Measurements from ENCODE around the gene LKAAEAR1.
"Not testable (repeated sequence)": the region's sequence is repeated elsewhere in the genome, so short reads cannot be mapped to it uniquely, and the experiment has no call there.

Gene LKAAEAR1

DNA sequence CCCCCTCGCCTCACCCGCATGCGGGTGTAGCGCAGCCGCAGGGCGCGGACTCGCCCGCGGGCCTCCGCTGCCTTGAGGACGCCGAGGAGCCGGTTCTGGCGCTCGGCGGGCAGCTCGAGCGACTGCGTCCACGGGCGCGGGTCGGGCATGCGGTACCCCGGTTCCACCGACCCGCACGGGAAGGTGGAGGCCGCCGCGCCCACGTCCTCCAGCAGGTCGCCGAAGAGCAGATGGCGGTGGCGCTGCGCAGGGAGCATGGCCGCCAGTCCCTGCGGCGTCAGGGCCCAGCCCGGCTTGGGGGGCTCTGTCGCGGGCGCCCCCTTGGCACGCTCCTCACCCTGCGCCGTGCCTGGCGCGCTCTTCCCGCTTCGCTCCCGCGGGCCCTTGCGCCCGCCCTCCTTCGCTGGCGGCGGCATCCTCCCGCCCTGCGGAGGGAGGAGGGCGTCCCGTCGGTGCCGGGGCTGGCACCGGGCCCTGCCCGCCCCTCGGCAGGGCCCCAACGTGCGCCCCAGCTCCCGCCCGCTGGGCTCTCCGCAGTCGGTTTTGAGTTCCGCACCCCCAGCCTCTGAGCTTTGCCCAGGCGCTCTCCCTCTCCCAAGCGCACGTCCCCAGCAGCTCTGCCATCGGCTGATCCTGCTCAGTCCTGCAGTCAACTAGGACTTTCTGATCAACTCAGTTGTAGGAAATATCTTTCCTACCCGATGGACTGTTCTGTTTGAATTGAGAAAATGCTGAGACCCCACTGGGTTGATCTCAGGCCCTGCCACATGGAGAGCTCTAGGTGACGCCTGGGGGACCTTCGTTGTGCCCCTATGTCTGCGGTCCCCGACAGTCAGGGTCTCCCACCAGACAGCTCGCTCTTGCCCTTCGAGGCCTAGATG lies at the start of gene LKAAEAR1:
Gene LKAAEAR1 (minus strand): TSS at position 595 of the 881 bp plus-strand sequence. CDS start 179 bp downstream, at position 416.
- no peak for DNase-seq

- DNase-seq: no peak
Measured at GRCh38 chr20:64131406-64131805, 47.2 kb upstream of the LKAAEAR1 start.

DNA sequence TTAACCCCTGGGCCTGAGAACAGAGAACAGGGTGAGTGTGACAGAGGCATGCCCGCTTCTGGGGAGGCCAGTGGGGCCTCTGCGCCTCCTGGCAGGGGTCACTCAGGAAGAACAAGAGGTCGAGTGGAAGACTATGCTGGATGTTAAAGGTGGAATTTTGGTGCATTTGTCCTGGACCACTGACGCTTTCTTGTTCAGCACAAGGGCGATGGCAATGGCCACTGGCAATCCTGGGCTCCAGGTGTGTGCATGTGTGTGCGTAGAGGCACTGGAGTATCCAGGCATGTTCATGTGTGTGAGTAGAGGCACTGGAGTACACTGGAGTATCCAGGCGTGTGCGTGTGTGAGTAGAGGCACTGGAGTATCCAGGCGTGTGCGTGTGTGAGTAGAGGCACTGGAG lies 46.7 kb upstream of the LKAAEAR1 start:
- no peak for DNase-seq

- no peak for DNase-seq
Measured at GRCh38 chr20:64130271-64130670, 46.1 kb upstream of the LKAAEAR1 start.

DNA sequence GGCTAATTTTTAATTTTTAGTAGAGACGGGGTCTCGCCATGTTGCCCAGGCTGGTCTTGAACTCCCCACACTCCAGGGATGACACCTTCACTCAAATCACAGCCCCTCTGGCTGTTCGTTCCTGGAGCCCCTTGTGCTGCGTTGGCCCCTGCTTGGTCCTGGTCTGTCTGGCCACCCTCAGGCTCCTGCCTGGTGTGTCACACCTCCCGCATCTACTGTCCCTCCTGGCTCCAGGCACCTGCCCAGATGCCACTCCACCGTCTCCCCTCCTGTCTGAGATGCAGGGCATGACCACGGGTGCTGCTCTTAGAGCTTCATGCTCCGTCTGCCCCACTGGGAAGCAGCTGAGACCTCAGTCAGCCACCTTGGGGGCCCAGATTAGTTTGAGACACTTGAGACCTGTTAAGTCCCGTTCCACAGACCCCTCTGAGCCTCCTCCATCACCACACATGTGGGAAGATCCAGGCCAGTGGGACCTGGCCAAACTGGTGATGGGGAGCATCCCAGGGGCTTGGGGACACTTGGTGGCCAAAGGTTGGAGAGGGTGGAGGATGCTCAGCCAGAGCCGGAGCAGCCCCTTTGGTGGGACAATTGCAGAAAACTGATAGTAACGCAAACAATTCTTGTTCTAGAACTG lies 45.1 kb upstream of the LKAAEAR1 start:
- DNase-seq: no peak

DNA sequence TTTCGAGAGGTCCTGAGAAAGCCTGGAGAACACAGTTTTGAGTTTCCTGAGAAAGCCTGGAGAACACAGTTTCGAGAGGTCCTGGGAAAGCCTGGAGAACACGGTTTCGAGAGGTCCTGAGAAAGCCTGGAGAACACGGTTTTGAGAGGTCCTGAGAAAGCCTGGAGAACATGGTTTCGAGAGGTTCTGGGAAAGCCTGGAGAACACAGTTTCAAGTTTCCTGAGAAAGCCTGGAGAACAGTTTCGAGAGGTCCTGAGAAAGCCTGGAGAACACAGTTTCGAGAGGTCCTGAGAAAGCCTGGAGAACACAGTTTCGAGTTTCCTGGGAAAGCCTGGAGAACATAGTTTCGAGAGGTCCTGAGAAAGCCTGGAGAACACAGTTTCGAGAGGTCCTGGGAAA lies 39.3 kb upstream of the LKAAEAR1 start:
- not testable (repeated sequence) for DNase-seq

DNA sequence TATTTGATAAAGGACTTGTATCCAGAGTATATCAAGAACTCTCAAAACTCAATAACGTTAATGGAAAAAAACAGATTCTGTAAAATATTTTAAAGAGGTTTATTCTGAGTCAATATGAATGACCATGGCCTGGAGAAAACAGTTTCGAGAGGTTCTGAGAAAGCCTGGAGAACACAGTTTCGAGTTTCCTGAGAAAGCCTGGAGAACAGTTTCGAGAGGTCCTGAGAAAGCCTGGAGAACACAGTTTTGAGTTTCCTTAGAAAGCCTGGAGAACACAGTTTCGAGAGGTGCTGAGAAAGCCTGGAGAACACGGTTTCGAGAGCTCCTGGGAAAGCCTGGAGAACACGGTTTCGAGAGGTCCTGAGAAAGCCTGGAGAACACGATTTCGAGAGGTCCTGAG lies 38.7 kb upstream of the LKAAEAR1 start:
- DNase-seq: not testable (repeated sequence)

DNA sequence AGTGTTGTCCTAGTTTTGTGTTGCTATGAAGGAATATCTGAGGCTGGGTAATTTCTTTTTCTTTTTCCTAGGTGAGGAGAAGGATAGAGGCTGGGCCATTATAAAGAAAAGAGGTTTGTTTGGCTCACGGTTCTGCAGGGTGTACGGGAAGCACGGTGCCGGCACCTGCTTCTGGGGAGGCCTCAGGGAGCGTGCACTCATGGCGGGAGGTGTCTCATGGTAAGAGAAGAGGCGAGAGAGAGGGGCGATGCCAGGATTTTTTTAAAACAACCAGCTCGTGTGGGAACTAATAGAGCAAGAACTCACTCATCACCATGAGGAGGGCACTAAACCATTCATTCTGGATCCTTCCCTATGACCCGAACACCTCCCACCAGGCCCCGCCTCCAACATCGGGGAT lies 37.4 kb upstream of the LKAAEAR1 start:
- DNase-seq: no peak

GRCh38 chr20:64119681-64120341 lies 35.6 kb upstream of the LKAAEAR1 start:
- no peak for DNase-seq

- no peak for DNase-seq
Measured at GRCh38 chr20:64119301-64119680, 35.1 kb upstream of the LKAAEAR1 start.

GRCh38 chr20:64117432-64117777 lies 33.2 kb upstream of the LKAAEAR1 start:
- not testable (repeated sequence) for DNase-seq

DNA sequence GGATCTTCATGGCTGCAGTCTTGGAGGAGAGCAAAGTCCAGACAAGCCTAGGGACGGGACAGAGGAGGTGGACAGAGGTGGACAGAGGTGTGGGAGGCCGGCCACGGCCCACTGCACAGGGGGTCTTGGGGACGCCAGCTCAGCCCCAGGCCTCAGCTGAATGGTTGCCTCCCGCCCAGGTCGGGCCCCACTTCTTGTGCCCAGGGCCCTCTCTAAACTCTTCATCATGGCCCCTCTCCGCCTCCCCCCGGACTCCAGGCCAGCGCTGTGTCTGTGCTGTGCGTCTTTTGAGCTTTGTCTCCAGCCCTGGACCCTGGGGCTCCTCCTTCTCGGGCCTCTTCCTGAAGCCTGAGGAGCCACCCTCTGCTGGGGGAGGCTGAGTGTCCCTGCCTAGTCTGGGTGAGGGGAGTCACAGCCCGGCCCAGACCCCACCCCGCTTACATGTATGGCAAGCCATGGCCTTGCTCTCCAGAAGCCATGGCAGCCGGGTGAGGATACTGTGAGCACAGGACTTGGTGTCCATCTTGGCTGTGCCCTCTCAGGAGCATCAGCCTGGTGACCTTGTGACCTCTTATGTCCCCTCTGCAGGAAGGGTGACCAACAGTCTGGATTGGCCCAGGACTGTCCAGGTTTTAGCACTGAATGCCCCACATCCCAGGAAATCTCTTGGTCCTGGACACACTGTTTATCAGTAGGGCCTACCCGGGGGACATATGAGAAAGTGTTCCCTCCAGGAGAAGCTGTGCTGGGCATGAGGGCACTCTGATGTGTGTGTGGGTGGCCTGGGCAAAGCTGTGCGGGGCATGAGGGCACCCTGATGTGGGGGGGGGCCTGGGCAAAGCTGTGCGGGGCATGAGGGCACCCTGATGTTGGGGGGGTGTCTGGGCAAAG lies 32.6 kb upstream of the LKAAEAR1 start:
- DNase-seq: peak; percentile 17

DNA sequence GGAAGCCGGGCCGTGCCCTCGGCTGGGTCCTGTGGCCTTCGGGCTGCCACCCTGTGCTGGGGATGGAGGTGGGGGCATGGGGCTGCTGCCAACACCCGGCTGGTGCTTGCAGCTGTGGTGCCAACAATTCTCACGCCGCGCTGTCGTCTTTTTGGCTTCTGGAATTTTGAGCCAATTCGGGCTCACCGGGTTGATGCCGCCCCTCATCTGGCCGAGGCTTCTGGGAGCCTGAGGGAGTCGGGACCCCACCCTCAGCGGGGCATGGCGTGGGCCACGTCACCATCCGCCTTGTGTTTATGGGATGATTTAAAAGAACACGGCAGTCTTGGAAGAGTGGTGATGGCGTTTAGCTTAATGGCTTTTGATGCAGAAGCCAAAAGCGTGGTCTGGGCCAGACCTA lies 31.8 kb upstream of the LKAAEAR1 start:
- no peak for DNase-seq

- DNase-seq: peak; percentile 22
Measured at GRCh38 chr20:64115171-64115911, 31.1 kb upstream of the LKAAEAR1 start.

DNA sequence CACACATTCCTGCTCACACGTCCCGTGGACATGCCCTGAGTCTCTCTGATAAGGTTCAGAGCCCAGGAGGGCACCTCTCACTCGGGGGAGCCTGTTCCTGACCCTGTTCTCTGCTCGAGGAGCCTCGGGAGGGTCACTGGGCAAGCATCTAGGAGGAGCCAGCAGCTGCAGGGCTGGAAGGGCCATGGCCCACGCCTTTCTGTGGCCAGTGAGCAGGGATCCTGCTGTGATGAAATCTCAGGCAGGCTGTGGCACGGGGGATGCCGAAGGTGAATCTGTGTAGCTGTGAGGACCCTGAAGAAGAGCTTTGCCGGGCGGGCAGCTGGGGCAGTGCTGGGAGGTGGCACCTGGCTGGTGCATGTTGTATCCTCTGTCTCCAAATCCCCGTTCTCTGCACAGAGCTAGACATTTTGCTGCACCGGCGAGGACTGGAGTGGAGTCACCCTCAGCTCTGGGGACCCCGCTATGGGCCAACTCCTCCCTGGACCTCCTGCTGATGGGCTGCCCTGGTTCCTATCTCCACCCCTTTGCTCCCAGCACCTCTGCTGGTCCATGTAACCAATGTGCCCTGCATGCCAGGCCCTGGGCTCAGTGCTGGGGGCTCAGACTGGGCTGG lies 30.3 kb upstream of the LKAAEAR1 start:
- no peak for DNase-seq

- DNase-seq: peak; percentile 20
Measured at GRCh38 chr20:64113796-64114355, 29.7 kb upstream of the LKAAEAR1 start.

DNA sequence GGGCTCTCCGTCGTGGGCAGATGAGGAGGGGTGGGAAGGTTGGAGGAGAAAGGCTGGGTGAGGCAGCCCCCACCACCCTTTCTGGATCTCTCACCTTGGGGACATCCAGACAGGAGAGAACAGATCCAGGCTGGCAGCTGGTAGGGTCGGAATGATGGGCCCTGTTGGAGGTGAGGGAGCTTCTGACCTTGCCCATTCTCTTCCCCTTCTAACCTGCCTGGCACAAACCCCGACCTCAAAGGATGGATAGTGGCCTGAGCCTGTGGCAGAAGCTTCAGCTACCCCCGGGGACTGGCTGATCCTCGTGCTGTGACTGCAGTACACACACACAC lies 29.2 kb upstream of the LKAAEAR1 start:
- DNase-seq: no peak

DNA sequence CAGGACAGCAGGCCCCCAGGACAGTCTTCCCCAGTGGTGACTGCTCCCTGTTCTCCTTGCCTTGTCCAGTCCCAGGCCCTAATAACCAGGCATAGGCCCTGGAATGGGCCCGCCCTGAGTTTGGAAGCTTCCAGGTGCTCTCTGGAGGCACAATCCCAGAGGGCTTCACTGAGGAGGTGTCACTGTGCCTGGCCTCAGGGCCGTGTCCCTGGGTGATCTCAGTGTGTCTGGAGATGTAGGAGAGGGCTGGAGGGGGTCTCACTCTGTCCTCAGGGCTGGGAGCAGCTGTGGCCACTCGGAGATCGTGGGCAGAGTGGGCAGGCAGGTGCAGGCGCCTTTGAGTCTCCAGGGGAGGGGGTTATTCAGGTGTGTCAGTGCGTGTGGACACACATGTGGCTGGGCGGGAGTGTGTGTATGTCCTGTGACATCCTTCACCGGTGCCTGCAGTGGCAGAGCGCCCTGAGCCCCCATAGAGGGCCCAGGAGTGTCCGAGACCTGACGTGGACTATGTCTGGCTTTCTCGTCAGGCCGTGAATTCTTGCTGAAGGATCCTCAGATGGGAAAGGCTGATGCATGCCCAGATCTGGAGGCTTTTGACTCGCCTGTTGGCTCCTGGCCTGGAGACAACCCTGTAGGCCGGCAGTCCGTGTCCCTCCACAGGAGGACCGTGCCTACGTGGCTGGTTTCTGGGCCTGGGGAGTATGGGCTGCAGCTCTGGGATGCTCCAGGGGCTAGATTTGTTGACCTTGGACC lies 28.7 kb upstream of the LKAAEAR1 start:
- DNase-seq: peak; percentile 16

DNA sequence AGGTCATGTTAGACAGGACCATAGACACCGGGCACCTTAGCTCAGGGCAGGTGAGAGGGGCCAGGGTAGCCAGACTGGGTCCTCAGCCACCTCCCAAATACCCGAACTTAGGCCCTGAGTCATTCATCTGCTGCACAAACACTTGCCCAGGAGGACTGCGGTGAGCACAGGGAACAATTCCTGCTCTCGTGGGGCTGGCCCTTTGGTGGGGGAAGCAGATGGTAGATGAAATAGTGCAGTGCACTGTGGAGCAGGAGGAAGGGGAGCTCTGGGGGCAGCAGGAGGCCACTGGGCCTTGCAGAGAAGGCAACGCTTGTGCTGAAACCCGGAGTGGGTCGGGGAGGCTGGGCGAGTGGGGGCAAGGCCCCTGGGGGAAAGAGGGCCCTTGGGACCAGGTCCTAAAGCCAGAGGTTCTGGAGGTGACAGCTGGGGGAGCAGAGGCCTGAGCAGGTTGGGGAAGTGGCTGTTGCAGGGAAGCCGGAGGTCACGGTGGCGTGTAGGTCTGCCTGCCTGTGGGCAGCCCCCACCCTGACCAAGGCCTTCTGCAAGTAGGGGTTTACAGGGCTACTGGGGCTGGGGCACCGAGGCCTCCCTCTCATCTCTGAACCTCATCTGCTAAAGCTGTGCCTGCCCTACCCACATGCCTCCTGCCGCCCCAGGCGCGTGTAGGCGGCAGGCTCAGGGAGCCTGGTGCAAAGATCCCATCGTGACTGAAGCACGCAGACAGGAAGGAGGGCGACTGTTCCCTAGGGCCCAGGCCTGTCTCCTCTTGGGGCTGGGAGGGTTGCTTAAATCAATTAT lies 27.8 kb upstream of the LKAAEAR1 start:
- DNase-seq: peak; percentile 18

All from stimulated activated CD8-positive, alpha-beta memory T cell treated with anti-CD3 and anti-CD28 coated beads, Interleukin-4, amount 100 ng/mL, for 48 hours (primary cell).